ENCODE results near the gene ZFAND2B.

DNA sequence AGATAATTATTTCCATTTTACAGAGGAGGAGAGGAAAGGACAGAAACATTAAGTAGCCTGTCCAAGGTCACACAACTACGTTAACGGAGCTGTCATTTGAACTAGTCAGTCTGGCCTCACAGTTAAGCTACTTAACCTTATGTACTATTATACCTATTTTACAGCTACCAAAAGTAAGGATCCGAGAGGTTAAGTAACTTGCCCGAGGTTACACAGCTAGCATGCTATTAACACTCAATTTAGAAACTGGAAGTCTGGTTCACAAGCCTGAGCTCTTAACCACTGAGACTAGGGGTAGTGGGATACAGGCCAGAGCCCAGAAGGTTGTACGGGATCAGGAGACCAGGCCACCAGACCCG is 38.2 kb downstream of the ZFAND2B start:
- no peak for TF ChIP-seq EZH2phosphoT487 (IDR thresholded peaks at IDR 0.05; ENCODE audit: borderline replicate concordance, low read length)
- TF ChIP-seq CTCF (conservative IDR thresholded peaks at IDR 0.05; ENCODE audit: low read depth, low read length), result no peak
- no peak for TF ChIP-seq EZH2 (IDR thresholded peaks at IDR 0.05; ENCODE audit: low read length, unreplicated experiment)
